GM13977 (cell line): ENCODE data around the gene HSD17B1.

ENCODE experiments used
- DNase-seq: peaks from one replicate; pipeline ENCODE4 v3.0.0; 2012; ENCODE audit warnings: low spot score
- CTCF ChIP-seq: IDR thresholded peaks from 2 replicates; pipeline ENCODE4 v1.5.1; 2012; ENCODE audit warnings: mild to moderate bottlenecking, control low read depth; ENCODE audit not compliant: insufficient read depth; ENCODE audit errors: extremely low read depth, missing control alignments
- in situ Hi-C: fragments of 300-500 bp; cut with MboI; formaldehyde crosslinking; loops from one replicate; pipeline ENCODE4 v1.12.0; 2022; ENCODE audit warnings: low sequenced_read_pairs, low pct_unique_long_range_greater_than_20kb, mixed read lengths, inconsistent platforms; ENCODE audit not compliant: unreplicated experiment

Gene HSD17B1

DNA sequence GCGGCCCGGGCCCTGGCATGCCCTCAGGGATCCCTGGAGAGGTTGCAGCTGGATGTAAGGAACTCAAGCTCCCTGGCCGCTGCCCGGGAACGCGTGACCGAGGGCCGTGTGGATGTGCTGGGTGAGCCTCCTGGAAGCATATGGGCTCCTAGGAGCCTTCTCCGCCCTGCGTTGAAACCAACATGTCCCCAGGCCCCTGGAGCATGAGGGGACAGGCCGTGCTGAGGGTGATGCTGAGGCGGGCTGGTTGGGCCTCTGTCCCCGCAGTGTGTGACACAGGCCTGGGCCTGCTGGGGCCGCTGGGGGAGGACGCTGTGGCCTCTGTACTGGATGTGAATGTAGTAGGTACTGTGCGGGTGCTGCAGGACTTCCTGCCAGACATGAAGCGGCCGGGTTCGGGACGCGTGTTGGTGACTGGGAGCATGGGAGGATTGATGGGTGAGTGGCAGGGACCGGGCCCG, 5.7 kb upstream of the HSD17B1 start:
- DNase-seq, result no peak
- in situ Hi-C loops, result no loop called here
- TF ChIP-seq CTCF, result no peak

- no peak for TF ChIP-seq CTCF
- in situ Hi-C loops, result no loop called here
These were observed 5.0 kb upstream of the HSD17B1 start for GRCh38 chr17:42547698-42548069.

GRCh38 chr17:42548070-42548837, 4.5 kb upstream of the HSD17B1 start:
- in situ Hi-C loops, result no loop called here
- TF ChIP-seq CTCF, result peak; percentile 67
- peak; percentile 94 for DNase-seq

More at GRCh38 chr17:42547698-42548069, 5.0 kb upstream of the HSD17B1 start:
- no peak for DNase-seq

- TF ChIP-seq CTCF, result no peak
- no peak for DNase-seq
- in situ Hi-C loops, result no loop called here
These were observed 3.5 kb upstream of the HSD17B1 start for GRCh38 chr17:42548993-42549755.

DNA sequence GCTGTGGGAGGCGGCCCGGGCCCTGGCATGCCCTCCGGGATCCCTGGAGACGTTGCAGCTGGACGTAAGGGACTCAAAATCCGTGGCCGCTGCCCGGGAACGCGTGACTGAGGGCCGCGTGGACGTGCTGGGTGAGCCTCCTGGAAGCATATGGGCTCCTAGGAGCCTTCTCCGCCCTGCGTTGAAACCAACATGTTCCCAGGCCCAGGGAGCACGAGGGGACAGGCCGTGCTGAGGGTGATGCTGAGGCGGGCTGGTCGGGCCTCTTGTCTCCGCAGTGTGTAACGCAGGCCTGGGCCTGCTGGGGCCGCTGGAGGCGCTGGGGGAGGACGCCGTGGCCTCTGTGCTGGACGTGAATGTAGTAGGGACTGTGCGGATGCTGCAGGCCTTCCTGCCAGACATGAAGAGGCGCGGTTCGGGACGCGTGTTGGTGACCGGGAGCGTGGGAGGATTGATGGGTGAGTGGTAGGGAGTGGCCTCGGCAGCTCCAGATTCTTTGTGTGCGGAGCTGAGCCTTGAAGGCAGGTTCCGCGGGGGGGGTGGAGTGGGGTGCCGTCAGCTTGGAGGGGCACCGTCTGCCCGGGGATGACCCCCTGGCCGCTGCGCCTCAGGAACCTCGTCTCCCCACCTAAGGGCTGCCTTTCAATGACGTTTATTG, 567 bp downstream of the HSD17B1 start:
- DNase-seq, result no peak
- in situ Hi-C loops, result loop anchor here (25.0 kb wide), 1 partner anchor 384 kb away; no protein-coding TSS in a partner anchor
- no peak for TF ChIP-seq CTCF

GRCh38 chr17:42553866-42554249, 1.1 kb downstream of the HSD17B1 start:
- TF ChIP-seq CTCF, result no peak
- in situ Hi-C loops, result loop anchor here (25.0 kb wide), 1 partner anchor 383 kb away; no protein-coding TSS in a partner anchor
- no peak for DNase-seq
